BE2C (cell line): ENCODE results near the gene SIGLEC9.

Experiments
- DNase-seq: peaks from one replicate; pipeline ENCODE4 v3.0.0-alpha.2; 2020
- H3K27me3 ChIP-seq: fragments of 250-450 bp; sonication (Bioruptor Pico); 2 replicates; pipeline ENCODE4 v1.5.1; 2020; ENCODE audit warnings: mild to moderate bottlenecking
- H3K36me3 ChIP-seq: fragments of 250-450 bp; sonication (Bioruptor Pico); 2 replicates; pipeline ENCODE4 v1.5.1; 2020; ENCODE audit warnings: mild to moderate bottlenecking
- H3K4me1 ChIP-seq: fragments of 250-450 bp; sonication (Bioruptor Pico); 2 replicates; pipeline ENCODE4 v1.5.1; 2020
- H3K4me3 ChIP-seq: 2 replicates; pipeline ENCODE4 v1.5.1; 2011; ENCODE audit warnings: low read depth, low read length
- H3K9me3 ChIP-seq: fragments of 250-450 bp; sonication (Bioruptor Pico); 2 replicates; pipeline ENCODE4 v1.5.1; 2020
- CTCF ChIP-seq: IDR thresholded peaks from 2 replicates; pipeline ENCODE4 v1.5.1; 2012; ENCODE audit warnings: mild to moderate bottlenecking, low read depth, low read length

Gene SIGLEC9

GRCh38 chr19:51086153-51086850 is 38.4 kb upstream of the SIGLEC9 start:
- Histone ChIP-seq H3K4me3 (no peak overlapping the region), H3K27me3 (peaks cover 18% of the 10 kb centered on the region), H3K9me3 (no peaks in the 10 kb centered on the region), H3K4me1 (no peaks in the 10 kb centered on the region), H3K36me3 (no peaks in the 10 kb centered on the region)
- DNase-seq = no peak
- TF ChIP-seq CTCF = no peak

- Histone ChIP-seq H3K27me3 (no peaks in the 10 kb centered on the region; the same call in 1 of the 2 replicates), H3K9me3 (no peaks in the 10 kb centered on the region), H3K4me3 (no peak overlapping the region), H3K36me3 (no peaks in the 10 kb centered on the region), H3K4me1 (no peaks in the 10 kb centered on the region)
- no peak for TF ChIP-seq CTCF
- no peak for DNase-seq
Observed at GRCh38 chr19:51089786-51090185, 34.9 kb upstream of the SIGLEC9 start.

GRCh38 chr19:51090471-51090870 is 34.2 kb upstream of the SIGLEC9 start:
- H3K27me3 ChIP-seq = no peaks in the 10 kb centered on the region; the same call in 1 of the 2 replicates
- H3K9me3 ChIP-seq = no peaks in the 10 kb centered on the region
- H3K4me1 ChIP-seq = no peaks in the 10 kb centered on the region
- no peak for DNase-seq
- no peak for TF ChIP-seq CTCF
- H3K4me3 ChIP-seq = no peak overlapping the region
- no peaks in the 10 kb centered on the region for H3K36me3 ChIP-seq

- no peak for DNase-seq
- no peaks in the 10 kb centered on the region for H3K36me3 ChIP-seq
- H3K4me3 ChIP-seq = no peak overlapping the region
- TF ChIP-seq CTCF = no peak
- no peaks in the 10 kb centered on the region for H3K4me1 ChIP-seq
- no peaks in the 10 kb centered on the region for H3K9me3 ChIP-seq
- H3K27me3 ChIP-seq = no peaks in the 10 kb centered on the region; the same call in 1 of the 2 replicates
Observed at GRCh38 chr19:51091126-51091525, 33.6 kb upstream of the SIGLEC9 start.

- no peak for DNase-seq
- no peaks in the 10 kb centered on the region for H3K36me3 ChIP-seq
- no peaks in the 10 kb centered on the region for H3K9me3 ChIP-seq
- H3K27me3 ChIP-seq = no peaks in the 10 kb centered on the region; the same call in 1 of the 2 replicates
- H3K4me1 ChIP-seq = no peaks in the 10 kb centered on the region
- no peak for TF ChIP-seq CTCF
- H3K4me3 ChIP-seq = no peak overlapping the region
Observed at GRCh38 chr19:51091895-51092873, 32.5 kb upstream of the SIGLEC9 start.

GRCh38 chr19:51093101-51093500 is 31.6 kb upstream of the SIGLEC9 start:
- TF ChIP-seq CTCF = no peak
- DNase-seq = no peak
- Histone ChIP-seq H3K27me3 (no peaks in the 10 kb centered on the region; the same call in 1 of the 2 replicates), H3K4me1 (no peaks in the 10 kb centered on the region), H3K4me3 (no peak overlapping the region), H3K36me3 (no peaks in the 10 kb centered on the region; the same call in 1 of the 2 replicates), H3K9me3 (no peaks in the 10 kb centered on the region)
